SKM-1 treated with dmso at 0.1 percent for 144 hours (cell line): ENCODE data around the gene SCD.
"Not testable (repeated sequence)": the region's sequence is repeated elsewhere in the genome, so short reads cannot be mapped to it uniquely, and the experiment has no call there.

Experiments used
- DNase-seq: peaks from one replicate; lab custom pipeline; 2025; ENCODE audit not compliant: unreplicated experiment; lab: John Stamatoyannopoulos, UW

SCD gene

DNA sequence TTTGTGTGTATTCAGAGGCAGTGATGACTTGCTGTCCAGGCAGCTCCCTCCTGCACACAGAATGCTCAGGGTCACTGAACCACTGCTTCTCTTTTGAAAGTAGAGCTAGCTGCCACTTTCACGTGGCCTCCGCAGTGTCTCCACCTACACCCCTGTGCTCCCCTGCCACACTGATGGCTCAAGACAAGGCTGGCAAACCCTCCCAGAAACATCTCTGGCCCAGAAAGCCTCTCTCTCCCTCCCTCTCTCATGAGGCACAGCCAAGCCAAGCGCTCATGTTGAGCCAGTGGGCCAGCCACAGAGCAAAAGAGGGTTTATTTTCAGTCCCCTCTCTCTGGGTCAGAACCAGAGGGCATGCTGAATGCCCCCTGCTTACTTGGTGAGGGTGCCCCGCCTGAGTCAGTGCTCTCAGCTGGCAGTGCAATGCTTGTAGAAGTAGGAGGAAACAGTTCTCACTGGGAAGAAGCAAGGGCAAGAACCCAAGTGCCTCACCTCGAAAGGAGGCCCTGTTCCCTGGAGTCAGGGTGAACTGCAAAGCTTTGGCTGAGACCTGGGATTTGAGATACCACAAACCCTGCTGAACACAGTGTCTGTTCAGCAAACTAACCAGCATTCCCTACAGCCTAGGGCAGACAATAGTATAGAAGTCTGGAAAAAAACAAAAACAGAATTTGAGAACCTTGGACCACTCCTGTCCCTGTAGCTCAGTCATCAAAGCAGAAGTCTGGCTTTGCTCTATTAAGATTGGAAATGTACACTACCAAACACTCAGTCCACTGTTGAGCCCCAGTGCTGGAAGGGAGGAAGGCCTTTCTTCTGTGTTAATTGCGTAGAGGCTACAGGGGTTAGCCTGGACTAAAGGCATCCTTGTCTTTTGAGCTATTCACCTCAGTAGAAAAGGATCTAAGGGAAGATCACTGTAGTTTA, 15.8 kb downstream of the SCD start:
- no peak for DNase-seq

- DNase-seq: no peak
These were observed 17.1 kb downstream of the SCD start for GRCh38 chr10:100364175-100364574.

- DNase-seq: no peak
These were observed 17.8 kb downstream of the SCD start for GRCh38 chr10:100364735-100365391.

DNA sequence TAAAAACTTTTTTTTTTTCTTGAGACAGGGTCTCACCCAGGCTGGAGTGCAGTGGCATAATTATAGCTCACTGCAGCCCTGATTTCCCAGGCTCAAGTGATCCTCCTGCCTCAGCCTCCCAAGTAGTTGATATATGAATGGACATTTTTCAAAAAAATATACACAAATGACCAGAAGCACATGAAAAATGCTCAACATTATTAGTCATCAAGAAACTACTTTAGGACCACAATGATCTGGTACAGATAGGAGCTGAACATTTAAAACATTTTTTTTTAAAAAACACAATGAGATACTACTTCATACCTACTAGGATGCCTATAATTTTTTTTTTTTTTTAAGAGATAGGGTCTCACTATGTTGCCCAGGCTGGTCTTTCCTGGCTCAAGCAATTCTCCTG, 21.7 kb downstream of the SCD start:
- DNase-seq: no peak

DNA sequence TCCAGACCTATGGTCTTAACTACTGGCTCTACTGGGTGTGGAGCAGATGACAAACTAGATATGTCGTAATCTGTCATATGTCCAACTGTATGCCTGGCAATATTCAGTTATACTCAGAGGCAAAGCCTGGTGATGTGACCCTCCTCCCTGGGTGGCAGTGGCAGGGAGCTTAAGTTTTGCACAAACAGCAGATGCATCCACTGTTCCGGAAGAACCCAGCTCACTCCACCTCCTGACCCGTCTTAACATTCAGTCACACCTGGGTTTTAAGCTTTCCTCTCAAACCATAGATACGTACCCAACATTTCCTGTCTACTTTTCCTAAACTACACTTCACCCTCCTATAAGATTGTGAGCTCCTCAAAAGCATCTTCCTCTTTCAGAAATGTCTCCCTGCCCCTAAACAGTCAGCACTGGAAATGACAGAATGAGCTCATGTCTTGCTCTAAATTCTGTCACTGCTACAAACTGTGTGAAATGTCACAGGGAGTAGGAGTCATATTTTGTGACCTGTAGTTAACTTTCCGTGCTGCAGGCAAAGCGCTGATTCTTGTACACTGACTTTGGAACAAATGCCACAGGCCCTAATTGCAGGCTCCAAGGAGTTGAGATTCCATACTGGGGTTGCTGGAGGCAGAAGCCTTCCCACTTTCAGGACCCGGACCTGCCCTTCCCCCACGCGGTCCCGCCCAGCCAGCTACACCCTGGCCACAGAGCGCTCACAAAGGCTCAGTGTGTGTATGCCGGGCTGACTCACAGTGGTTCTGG, 23.9 kb downstream of the SCD start:
- peak; percentile 72 for DNase-seq

GRCh38 chr10:100371482-100372027, 24.5 kb downstream of the SCD start:
- no peak for DNase-seq

GRCh38 chr10:100372415-100373297, 25.6 kb downstream of the SCD start:
- no peak for DNase-seq

GRCh38 chr10:100373298-100374199, 26.5 kb downstream of the SCD start:
- peak; percentile 90 for DNase-seq

DNA sequence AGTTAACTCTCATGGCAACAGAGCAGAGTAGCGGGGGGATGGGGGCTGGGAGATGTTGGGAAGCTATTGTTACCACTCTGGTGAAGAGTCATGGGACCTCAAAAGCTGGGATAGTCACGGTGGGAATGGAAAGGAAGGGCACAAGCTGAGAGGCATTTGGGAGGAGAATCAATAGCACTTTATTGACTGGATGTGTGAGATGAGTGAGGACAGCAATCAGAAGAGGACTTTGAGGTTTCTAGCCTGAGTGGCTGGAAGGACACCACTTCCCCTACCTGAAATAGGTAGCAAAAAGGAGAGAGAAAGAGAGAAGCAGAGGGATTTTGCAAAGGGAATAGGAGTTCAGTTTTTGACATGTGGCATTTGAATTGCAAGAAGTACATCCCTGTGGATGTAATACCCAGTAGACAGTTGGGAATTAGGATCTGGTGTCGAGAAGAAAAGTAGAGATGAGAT, 27.2 kb downstream of the SCD start:
- no peak for DNase-seq

DNA sequence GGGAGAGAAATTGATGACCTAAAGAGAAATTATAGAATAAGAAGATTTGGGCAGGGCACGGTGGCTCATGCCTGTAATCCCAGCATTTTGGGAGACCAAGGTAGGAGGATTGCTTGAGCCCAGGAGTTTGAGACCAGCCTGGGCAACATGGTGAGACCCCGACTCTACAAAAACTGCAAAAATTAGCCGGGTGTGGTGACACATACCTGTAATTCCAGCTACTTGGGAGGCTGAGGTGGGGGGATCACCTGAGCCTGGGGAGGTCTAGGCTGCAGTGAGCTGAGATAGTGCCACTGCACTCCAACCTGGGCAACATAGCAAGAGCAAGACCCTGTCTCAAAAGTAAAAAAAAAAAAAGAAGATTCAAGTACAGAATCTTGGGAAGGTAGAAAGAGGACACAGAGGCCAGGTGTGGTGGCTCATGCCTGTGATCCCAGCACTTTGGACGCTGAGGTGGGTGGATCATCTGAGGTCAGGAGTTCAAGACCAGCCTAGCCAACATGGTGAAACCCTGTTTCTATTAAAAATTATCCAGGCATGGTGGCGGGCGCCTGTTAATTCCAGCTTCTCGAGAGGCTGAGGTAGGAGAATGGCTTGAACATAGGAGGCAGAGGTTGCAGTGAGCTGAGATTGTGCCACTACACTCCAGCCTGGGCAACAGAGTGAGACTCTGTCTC, 27.8 kb downstream of the SCD start:
- not testable (repeated sequence) for DNase-seq

- not testable (repeated sequence) for DNase-seq
These were observed 29.6 kb downstream of the SCD start for GRCh38 chr10:100376656-100377055.

GRCh38 chr10:100377830-100378229, 30.8 kb downstream of the SCD start:
- DNase-seq: no peak

DNA sequence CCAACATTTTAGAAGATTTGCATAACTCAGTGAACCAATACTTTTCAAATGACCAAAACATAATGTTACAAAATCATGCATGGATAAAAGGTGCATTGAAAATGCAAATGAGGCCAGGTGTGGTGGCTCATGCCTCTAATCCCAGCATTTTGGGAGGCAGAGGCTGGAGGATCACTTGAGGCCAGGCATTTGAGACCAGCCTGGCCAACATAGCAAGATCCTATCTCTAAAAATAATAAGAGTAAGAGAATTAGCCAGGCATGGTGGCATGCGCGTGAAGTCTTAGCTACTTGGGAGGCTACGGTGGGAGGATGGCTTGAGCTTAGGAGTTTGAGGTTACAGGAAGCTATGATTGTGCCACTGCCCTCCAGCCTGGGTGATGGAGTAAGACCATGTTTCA, 33.4 kb downstream of the SCD start:
- DNase-seq: no peak

DNA sequence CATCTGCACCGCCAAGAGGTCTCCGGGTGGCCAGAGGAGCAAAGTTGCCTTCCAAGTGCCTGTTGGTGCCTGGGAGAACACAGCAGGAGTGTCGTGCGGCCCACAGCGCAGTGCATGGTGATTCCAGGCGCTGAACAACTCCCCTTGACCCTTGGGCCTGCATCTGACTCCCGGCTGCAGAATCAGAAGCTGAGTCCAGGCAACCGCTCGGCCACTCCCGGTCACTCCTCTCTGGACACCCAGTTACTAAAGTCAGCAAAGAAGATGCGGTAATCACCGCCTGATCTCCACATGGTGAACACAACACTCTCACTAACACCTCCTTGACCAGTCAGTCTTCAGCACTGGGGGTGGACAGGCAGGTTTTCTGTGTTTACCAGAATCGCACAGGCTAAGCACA, 35.5 kb downstream of the SCD start:
- no peak for DNase-seq

- DNase-seq: no peak
These were observed 36.2 kb downstream of the SCD start for GRCh38 chr10:100383251-100383650.

- DNase-seq: no peak
These were observed 44.4 kb downstream of the SCD start for GRCh38 chr10:100391163-100392002.

GRCh38 chr10:100392686-100393003, 45.6 kb downstream of the SCD start:
- no peak for DNase-seq

- no peak for DNase-seq
These were observed 48.6 kb downstream of the SCD start for GRCh38 chr10:100395626-100396025.
